DMS 273 (cell line): Measurements from ENCODE around the gene EEF1AKMT3.
"Not testable (repeated sequence)": the region's sequence is repeated elsewhere in the genome, so short reads cannot be mapped to it uniquely, and the experiment has no call there.

ENCODE experiments used
- DNase-seq: peaks from one replicate; lab custom pipeline; 2025; ENCODE audit not compliant: unreplicated experiment; lab: John Stamatoyannopoulos, UW

Gene EEF1AKMT3

DNA sequence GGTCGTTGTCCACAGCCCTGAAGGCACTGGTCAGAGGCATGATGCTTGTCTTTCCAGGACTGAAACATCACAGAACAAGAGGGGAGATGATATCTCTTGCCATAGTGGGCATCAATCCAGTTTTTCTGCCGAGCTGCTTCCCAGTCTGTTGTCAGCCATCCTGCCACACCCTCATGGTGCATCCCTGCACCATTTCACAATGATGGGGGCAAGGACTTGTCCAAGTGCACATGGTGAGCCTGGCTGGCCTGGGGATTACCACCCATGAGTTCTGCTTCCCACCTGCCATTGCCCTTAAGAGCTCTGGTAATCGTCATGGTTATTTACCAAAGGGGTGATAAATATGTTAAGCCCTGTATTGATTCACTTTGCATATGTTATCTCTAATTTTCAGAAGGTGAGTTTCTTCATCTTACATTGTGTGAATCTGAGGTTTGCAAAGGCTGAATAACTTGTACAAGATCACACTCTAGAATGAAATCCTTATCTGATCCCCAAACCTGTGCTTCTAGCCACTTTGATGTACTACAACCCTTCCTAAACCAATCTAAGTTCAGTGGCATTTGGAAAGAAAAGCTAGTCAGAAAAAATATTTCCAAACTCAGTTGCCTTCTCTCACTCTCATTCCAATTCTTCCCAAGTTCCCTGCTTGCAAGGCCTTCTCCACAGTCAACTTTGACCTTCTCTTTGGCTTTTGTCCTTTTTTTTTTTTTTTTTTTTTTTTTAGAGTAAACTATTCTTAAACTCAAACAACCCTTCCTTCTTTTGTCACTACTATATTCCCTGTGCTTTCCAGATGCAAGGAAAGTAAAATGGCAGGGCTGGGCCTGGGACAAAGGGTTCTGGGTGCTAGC is 43.8 kb downstream of the EEF1AKMT3 start:
- DNase-seq, result peak; percentile 28

DNA sequence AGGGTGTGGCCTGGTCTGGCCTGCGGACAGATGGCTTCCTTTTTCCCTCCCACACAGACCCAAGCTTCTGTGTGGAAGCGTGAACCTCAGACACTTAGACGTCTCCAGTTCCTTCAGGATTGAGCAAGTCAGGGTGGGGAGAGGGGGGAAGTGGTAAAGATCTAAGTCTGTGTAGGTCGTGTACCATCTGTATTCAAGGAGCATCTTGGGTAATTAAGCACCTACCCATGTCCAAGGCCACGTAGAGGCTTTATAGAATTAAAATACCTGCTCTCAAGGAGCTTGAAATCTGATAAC is 44.4 kb downstream of the EEF1AKMT3 start:
- DNase-seq, result peak; percentile 47

DNA sequence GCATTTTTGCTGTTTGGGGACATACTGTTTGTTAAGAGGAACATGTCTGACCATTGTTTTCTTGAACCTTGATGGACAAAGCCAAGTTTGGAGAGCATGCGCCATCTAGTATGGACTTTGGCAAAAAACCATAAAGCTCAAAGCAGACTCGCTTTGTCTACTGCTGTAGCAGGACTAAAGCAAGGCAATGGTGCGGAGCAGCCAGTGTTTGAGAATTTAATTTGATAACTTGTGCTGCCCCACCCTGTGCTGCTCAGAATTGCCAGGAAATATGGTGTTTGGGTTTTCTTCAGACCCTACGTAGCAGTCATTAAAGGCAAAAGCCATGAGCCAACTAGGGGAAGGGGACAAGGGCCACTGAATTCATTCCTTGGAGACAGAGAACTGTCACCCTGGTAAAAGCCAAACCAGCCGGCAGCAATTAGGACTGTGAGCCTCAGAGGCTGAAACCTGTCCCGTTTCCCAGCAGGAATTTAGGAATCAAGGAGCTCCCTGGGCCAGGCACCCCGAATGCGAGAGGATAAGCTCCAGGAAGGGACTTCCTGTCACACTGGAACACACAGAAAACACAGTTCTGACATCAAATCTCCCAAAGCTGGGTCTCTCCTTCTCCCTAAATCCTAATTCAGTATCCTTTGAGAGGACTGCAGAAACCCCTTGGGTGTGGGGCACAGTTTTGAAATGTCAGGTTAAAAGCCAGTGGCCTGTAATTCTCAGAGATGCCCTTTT is 45.0 kb downstream of the EEF1AKMT3 start:
- DNase-seq, result no peak

DNA sequence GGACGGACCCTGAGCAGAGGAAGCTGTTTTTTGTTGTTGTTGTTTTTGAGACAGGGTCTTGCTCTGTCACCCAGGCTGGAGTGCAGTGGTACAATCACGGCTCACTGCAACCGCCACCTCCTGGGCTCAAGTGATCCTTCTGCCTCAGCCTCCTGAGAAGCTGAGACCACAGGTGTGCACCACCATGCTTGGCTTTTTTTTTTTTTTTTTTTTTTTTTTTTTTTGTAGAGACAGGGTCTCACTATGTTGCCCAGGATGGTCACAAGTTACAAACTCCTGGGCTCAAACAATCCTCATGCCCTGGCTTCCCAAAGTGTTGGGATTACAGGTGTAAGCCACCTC is 45.5 kb downstream of the EEF1AKMT3 start:
- DNase-seq, result not testable (repeated sequence)

DNA sequence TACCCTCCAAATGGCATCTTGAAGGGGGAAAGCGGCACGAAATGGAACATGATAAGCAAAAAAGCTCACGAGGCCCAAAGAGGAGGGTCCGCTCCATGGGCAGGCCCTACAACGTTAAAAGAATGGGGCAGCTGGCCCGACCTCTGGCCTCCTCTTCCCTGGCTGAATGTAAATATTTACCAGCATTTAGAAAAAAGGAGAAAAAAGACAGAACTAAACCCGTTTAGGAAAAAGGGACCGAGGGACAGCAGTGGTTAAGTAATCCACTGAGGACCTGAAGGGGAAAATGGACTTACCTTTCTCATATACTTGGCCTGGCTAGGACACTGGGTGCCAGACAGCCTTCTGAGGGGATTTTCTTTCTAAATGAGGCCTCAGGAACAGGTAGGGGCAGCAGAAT is 47.7 kb downstream of the EEF1AKMT3 start:
- not testable (repeated sequence) for DNase-seq

DNA sequence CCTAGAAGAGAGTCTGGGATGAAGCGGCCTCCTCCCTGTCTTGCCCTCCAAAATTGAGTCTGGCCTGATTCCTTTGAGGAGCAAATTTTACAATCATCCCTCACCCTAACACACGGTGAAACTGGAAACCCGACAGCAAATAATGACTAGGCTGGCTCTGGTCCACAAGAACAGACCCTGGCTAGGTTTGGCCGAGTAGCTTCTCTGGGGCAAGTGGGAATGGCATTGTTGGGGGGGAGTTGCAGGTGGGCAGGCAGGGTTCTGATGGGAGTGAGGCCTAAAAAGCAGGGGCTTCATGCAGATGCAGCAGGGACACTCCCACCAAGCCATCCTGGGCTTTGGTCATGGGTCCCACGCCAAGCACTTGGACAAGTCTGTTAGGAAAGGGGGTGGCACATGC is 48.6 kb downstream of the EEF1AKMT3 start:
- DNase-seq, result not testable (repeated sequence)

DNA sequence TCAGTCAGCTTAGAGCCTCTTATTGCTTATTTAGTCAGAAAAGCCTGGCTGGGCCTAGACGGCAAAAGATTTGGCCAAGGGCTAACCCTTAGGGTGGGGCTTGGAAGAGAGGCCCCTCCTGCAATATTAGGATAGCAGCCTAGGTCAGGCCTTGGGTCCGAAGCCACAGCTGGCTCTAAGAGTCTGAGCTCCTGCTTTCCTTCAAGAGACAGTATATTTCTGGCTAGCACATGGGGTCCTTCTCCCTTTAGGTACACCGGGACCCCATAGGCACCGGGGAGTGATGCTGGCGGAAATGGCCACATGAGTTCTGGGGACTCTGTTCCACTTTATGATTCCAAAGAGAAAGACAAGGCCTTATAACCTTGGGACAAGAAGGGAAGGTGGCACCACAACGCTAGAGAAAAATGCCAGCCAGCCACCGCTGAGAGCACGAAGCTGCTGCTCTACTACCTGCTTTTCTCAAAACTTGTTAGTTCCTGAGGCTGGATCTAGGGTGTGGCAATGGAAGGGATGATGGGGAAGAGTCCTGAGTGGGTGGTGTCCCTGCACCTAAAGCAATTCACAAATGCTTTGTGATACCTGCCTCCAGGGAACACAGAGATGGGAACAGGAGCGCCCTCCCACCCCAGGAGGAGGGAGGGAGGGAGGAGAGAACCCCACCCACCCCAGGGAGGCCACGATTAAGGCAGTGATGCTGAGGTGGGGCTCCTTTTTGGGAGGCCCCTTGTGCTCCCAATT is 49.2 kb downstream of the EEF1AKMT3 start:
- DNase-seq, result no peak

DNA sequence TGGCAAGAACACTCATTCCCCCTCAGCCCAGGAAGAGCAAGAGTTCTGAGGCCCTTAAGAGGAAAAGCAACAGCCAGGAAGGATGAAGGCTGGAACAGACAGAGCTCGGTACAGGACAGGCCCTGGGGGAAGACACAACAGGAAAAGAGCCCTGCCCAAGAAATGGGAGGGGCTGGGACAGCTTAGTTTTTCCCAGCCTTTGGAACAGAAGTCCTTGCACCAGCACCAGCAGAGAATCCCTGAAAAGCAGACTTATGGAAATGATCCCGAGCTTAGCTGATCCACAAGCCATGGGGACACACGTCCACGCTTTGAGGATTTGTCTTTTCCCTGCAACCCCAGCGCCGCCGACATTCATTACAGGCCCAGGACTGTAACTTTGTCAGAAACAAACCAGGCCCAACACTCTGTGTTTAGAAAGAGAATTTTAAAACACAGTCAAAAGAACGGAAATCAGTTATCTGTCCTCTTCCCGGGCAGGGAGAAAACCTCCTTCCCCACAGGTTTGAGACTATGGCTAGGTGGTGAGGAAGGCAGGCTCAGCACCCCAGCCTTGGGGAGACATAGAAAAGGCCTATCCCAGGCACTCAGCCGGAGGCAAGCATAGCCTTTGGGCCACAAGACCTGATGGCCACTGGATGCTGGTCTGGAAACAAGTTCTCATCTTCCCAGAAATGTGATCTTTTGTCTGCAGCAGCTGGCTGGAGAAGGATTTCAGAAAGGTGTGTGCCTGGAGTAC is 50.1 kb downstream of the EEF1AKMT3 start:
- DNase-seq, result no peak

DNA sequence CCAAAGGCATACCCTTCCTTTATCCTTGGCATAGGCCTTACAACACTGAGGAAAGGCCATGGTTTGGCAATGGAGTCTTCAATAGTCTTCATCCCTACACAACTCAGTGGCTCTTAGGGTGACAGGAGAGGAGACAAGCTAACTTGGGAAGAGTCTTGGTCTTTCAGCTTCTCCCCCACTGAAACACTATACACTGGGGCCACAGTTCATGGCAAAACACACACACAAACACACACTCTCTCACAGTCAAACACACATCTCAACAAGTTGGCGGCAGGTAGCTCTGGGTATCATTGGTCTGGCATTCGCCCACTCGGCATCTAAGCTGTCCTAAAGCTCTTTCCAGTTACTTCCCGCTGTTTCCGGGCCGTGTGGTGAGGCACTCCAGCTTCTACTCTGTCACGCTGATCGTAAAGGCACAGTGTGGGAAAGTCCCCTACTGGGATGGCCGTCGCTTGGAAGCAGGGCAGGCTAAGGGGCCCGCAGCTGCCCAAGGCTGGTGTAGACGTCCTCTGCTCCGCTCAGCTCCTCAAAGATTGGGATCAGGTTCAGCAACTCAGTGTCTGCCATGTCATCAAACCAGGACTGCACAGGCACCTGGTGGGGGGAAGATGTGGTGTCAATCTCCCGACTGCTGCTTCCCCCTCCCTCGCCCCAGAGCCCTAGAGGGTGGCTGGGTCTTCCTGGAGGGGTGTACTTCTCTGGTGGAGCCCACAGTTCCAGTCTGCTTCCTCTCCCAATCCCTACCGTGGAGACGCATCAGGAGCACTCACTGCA is 50.9 kb downstream of the EEF1AKMT3 start:
- DNase-seq, result no peak

DNA sequence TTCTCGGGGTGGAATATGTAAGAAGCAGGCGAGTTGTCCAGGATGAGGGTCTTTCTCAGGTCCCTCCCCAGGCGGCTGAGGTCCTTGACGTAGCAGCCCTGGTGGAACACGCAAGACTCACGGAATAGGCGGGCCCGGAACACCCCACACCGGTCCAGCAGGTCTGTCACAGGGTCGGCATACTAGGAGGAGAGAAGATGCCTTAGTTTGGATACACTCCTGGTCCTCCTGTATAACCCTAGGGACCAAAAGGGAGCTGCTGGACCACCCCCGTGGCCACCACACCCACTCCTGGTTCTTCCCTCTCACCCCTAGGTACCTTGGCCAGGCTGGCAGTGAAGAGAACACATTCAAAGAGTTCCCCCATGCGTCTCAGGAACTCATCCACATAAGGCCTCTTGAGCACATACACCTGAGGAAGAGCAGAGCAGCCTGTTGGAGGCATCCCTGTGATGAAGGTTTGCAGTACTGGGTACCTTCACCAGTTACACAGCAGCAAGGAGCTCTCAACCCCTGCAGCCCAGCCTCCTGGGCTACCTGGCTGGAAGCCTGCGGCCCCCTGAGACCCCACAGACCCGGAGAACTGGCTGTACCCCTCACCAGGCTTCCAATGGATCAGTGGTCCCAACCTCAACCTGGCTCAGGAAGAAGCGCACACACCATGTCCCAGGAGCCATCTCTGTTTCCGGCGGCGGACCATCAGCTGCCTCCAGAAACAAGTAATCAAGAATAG is 51.7 kb downstream of the EEF1AKMT3 start:
- no peak for DNase-seq

DNA sequence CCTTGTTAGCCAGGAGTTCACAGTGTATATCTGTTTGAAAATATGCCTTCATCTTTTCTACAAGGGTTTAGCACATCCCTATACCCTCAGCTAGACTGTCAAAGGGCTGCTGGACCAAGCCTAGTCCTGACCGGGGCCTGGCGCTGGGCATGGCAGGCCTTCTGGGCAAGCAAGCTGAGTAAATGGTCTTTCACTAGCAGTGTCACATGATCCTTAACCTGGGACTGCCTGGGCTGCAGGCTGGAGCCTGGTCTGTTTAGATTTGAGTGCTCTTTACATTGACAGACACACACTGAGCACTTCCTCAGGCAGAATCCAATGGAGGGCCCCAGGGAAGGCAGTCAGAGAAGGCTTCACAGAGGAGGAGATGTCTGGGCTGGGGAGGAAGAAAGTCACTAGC is 53.0 kb downstream of the EEF1AKMT3 start:
- DNase-seq, result no peak

DNA sequence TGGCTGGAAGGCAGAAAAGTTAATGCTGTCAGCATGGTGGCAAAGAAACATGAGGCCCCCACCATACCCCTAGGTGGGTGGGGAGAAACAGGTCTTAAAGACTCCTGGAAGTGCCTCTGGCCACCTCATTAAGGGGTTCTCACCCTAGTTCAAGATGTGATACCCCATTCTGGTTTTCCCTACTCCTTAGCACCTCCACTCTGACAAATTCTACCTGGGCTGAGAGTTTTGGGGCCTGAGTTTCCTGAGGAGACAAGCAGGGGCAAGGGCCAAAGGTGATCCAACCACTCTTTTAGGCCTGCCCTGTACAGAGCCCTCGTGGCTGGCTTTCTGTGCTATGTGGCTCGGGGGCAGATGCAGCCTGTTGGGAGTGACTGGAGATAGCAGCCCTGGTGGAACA is 54.0 kb downstream of the EEF1AKMT3 start:
- no peak for DNase-seq

DNA sequence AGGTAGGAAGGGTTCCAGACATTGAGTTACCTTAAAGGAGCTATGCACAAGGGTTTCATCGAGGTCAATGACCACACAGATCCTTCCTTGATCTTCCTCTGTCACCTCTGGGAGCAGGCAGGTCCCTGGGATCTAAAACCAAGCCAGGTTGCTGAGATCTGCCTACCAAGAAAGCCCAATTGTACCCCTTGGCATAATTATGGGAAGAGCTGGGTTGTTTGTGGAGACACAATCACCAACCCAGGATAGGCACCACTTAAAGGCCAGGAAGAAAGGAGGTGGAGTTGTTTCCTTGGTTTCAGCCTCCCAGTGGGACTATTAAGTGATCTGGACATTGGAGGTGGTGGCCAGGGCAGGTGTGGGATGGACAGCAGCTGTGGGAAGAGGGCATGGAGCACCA is 54.6 kb downstream of the EEF1AKMT3 start:
- no peak for DNase-seq

DNA sequence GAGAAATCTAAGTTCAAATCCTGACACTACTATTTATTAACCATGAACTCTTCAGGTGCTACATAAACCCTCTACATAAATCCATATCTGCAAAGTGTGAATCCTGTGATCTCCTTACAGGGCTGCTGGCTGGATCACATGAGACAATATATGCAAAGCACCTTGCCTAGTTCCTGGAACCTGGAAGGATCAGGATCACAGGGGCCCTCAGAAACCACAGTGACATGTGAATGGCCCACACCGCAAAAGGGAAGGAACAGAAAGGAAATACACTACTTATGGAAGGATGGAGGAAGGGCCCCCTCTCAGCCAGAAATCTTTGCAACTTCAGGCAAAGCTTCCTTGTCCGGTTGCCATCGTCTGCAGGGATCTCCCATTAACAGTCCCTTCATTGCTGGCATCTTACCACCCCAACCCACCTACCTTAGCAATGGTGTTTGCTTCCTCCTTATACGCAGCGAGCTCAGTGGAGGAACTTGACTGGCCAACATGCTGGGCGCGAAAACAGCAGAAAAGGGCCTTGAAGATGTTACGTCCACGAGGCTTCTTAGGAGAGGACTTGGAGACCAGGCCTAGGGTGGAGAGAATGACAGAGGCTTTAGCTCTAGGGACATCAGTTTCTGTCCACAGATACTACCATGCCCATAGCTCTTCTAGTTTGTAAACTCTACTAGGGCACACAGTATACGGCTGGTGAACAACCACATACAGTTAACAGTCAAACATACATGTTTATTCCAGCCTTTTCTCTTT is 56.8 kb downstream of the EEF1AKMT3 start:
- DNase-seq, result no peak

DNA sequence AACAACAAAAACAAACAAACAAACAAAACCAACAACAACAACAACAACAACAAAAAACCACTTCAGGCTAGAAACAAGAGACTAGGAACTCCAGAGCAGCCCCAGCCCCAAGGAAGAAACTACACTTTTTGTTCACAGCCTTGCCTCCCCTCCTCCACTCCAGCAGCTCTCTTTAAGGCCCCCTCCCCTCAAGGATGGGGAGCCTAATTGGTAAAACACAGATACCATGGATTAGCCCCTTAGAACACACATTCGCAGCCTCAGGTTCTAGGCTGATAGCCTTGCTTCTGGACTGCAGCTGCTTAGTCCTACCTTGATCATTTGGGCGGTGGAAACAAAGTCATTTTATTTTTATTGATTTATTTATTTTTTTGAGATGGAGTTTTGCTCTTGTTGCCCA is 58.0 kb downstream of the EEF1AKMT3 start:
- no peak for DNase-seq
